ENCODE measurements around the gene CAMTA1. TPM values are rescaled to one million over a fixed set of nuclear protein-coding genes. Genes with fewer than 3 reads are reported as not detected.

CAMTA1 gene
- polyA plus RNA-seq, 4 donors: 89.3 to 98.2 (median 92.9) TPM

GRCh38 chr1:6779089-6779805 is 6.0 kb upstream of the CAMTA1 start:
- DNase-seq (ENCODE audit: low read depth in 4 of 4, low spot score in 3 of 4): no peak

- DNase-seq (ENCODE audit: low read depth in 4 of 4, low spot score in 3 of 4): no peak
Observed at GRCh38 chr1:6782151-6782550, 3.1 kb upstream of the CAMTA1 start.

GRCh38 chr1:6783221-6783620 is 2.0 kb upstream of the CAMTA1 start:
- no peak for DNase-seq (ENCODE audit: low read depth in 4 of 4, low spot score in 3 of 4)

- peak in 1 of 4 donors; percentile 20 for DNase-seq (ENCODE audit: low read depth in 4 of 4, low spot score in 3 of 4)
Observed at GRCh38 chr1:6783936-6784559, 1.2 kb upstream of the CAMTA1 start.

- peak; percentile 99 to 100 (median 100) for DNase-seq (ENCODE audit: low read depth in 4 of 4, low spot score in 3 of 4)
Observed at GRCh38 chr1:6784560-6785317, 515 bp upstream of the CAMTA1 start.

- no peak for DNase-seq (ENCODE audit: low read depth in 4 of 4, low spot score in 3 of 4)
Observed at GRCh38 chr1:6785728-6786505, 663 bp downstream of the CAMTA1 start.

GRCh38 chr1:6788946-6789345 is 3.7 kb downstream of the CAMTA1 start:
- no peak for DNase-seq (ENCODE audit: low read depth in 4 of 4, low spot score in 3 of 4)

GRCh38 chr1:6790146-6790545 is 4.9 kb downstream of the CAMTA1 start:
- DNase-seq (ENCODE audit: low read depth in 4 of 4, low spot score in 3 of 4): no peak

- DNase-seq (ENCODE audit: low read depth in 4 of 4, low spot score in 3 of 4): peak in 1 of 4 donors; percentile 20
Observed at GRCh38 chr1:6794164-6794563, 8.9 kb downstream of the CAMTA1 start.

- no peak for DNase-seq (ENCODE audit: low read depth in 4 of 4, low spot score in 3 of 4)
Observed at GRCh38 chr1:6795203-6795602, 9.9 kb downstream of the CAMTA1 start.

GRCh38 chr1:6795661-6796060 is 10.4 kb downstream of the CAMTA1 start:
- DNase-seq (ENCODE audit: low read depth in 4 of 4, low spot score in 3 of 4): no peak

GRCh38 chr1:6796095-6796494 is 10.8 kb downstream of the CAMTA1 start:
- no peak for DNase-seq (ENCODE audit: low read depth in 4 of 4, low spot score in 3 of 4)

- no peak for DNase-seq (ENCODE audit: low read depth in 4 of 4, low spot score in 3 of 4)
Observed at GRCh38 chr1:6799499-6799898, 14.2 kb downstream of the CAMTA1 start.

GRCh38 chr1:6800745-6801144 is 15.5 kb downstream of the CAMTA1 start:
- no peak for DNase-seq (ENCODE audit: low read depth in 4 of 4, low spot score in 3 of 4)

GRCh38 chr1:6801199-6801598 is 15.9 kb downstream of the CAMTA1 start:
- no peak for DNase-seq (ENCODE audit: low read depth in 4 of 4, low spot score in 3 of 4)

GRCh38 chr1:6801966-6802365 is 16.7 kb downstream of the CAMTA1 start:
- no peak for DNase-seq (ENCODE audit: low read depth in 4 of 4, low spot score in 3 of 4)

GRCh38 chr1:6802454-6802853 is 17.2 kb downstream of the CAMTA1 start:
- DNase-seq (ENCODE audit: low read depth in 4 of 4, low spot score in 3 of 4): no peak

GRCh38 chr1:6802893-6803292 is 17.6 kb downstream of the CAMTA1 start:
- DNase-seq (ENCODE audit: low read depth in 4 of 4, low spot score in 3 of 4): no peak

- no peak for DNase-seq (ENCODE audit: low read depth in 4 of 4, low spot score in 3 of 4)
Observed at GRCh38 chr1:6803357-6803756, 18.1 kb downstream of the CAMTA1 start.

GRCh38 chr1:6805004-6805416 is 19.8 kb downstream of the CAMTA1 start:
- DNase-seq (ENCODE audit: low read depth in 4 of 4, low spot score in 3 of 4): no peak

- no peak for DNase-seq (ENCODE audit: low read depth in 4 of 4, low spot score in 3 of 4)
Observed at GRCh38 chr1:6807782-6808181, 22.5 kb downstream of the CAMTA1 start.

Measured in right renal pelvis (tissue), 4 donors.